ENCODE data around the gene PGLYRP3.

The PGLYRP3 gene

DNA sequence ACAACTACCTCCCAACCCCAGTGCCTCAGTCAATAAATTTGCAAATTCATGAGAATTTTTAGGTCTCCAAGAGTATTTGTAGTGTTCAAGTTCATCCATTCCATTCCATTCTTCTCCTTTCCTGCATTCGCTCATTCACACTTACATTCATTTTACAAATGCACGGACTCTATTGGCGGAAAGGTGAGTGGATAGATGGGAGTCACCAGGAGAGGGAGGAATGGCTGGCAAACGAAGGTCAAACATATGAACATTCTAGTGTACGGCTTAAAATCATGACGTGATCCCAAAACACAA is 50.7 kb downstream of the PGLYRP3 start:
- H3K79me2 ChIP-seq = no peaks in the 10 kb centered on the region
- H3K4me1 ChIP-seq = no peaks in the 10 kb centered on the region
- H2AFZ ChIP-seq = no peak overlapping the region
- H3K9me3 ChIP-seq (ENCODE audit: control insufficient read depth, low read length) = no peaks in the 10 kb centered on the region
- H3K4me3 ChIP-seq (ENCODE audit: low read depth, low read length) = peak overlapping the region; percentile 42
- TF ChIP-seq CTCF (IDR thresholded peaks at IDR 0.05) = no peak
- H3K27ac ChIP-seq = no peak overlapping the region
- H3K4me2 ChIP-seq (ENCODE audit: low read length) = peak overlapping the region; percentile 69
- H3K9ac ChIP-seq = no peak overlapping the region
- no peaks in the 10 kb centered on the region for H3K36me3 ChIP-seq (ENCODE audit: control insufficient read depth, insufficient read depth, low read length)
- H3K27me3 ChIP-seq (ENCODE audit: control insufficient read depth, insufficient read depth, low read length) = no peaks in the 10 kb centered on the region

DNA sequence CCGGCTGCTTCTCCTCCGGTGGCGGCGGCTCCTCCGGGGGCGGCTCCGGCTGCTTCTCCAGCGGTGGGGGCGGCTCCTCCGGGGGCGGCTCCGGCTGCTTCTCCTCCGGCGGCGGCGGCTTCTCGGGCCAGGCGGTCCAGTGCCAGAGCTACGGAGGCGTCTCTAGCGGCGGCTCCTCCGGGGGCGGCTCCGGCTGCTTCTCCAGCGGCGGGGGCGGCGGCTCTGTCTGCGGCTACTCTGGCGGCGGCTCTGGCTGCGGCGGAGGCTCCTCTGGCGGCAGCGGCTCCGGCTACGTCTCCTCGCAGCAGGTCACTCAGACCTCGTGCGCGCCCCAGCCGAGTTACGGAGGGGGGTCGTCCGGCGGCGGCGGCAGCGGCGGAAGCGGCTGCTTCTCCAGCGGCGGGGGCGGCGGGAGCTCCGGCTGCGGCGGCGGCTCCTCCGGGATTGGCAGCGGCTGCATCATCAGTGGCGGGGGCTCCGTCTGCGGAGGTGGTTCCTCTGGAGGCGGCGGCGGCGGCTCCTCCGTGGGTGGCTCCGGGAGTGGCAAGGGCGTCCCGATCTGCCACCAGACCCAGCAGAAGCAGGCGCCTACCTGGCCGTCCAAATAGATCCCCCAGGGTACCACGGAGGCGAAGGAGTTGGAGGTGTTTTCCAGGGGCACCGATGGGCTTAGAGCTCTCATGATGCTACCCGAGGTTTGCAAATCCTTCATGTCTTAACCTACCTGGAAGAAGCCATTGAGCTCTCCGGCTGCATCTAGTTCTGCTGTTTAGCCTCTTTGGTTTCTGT is 51.3 kb downstream of the PGLYRP3 start:
- Histone ChIP-seq H3K36me3 (ENCODE audit: control insufficient read depth, insufficient read depth, low read length) (no peaks in the 10 kb centered on the region), H3K4me1 (no peaks in the 10 kb centered on the region), H3K79me2 (no peaks in the 10 kb centered on the region), H3K4me3 (ENCODE audit: low read depth, low read length) (peak overlapping the region; percentile 42), H3K27me3 (ENCODE audit: control insufficient read depth, insufficient read depth, low read length) (no peaks in the 10 kb centered on the region), H3K9me3 (ENCODE audit: control insufficient read depth, low read length) (no peaks in the 10 kb centered on the region), H2AFZ (peak overlapping the region; percentile 38), H3K4me2 (ENCODE audit: low read length) (peak overlapping the region; percentile 69), H3K9ac (no peak overlapping the region), H3K27ac (no peak overlapping the region)
- no peak for TF ChIP-seq CTCF (IDR thresholded peaks at IDR 0.05)

- Histone ChIP-seq H3K27me3 (ENCODE audit: control insufficient read depth, insufficient read depth, low read length) (no peaks in the 10 kb centered on the region), H3K4me2 (ENCODE audit: low read length) (peak overlapping the region; percentile 69), H3K79me2 (no peaks in the 10 kb centered on the region), H3K27ac (no peak overlapping the region), H3K4me1 (no peaks in the 10 kb centered on the region), H3K4me3 (ENCODE audit: low read depth, low read length) (peak overlapping the region; percentile 42), H3K9me3 (ENCODE audit: control insufficient read depth, low read length) (no peaks in the 10 kb centered on the region), H2AFZ (no peak overlapping the region), H3K36me3 (ENCODE audit: control insufficient read depth, insufficient read depth, low read length) (no peaks in the 10 kb centered on the region), H3K9ac (no peak overlapping the region)
- TF ChIP-seq CTCF (IDR thresholded peaks at IDR 0.05) = no peak
These were observed 52.0 kb downstream of the PGLYRP3 start for GRCh38 chr1:153260585-153261280.

DNA sequence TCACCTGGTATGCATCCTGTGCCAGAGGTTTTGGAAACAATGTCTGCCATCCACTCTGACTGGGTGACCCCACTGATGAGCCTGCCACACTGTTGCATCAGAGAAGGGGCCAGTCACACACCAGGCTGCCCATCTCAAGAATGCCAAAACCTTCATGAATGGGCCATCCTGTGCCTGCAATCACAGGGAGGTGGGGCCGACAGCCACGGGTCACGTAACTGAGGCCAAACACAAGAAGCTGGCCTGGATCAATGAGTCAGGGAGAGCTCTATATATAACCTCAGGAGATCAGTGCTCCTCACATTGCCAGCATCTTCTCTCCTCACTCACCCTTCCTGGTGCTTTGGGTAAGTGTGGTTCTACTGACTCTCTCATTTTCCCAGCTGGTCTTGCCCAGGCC is 53.4 kb downstream of the PGLYRP3 start, which contains the start of gene LORICRIN:
TSS of gene LORICRIN (plus strand) at position 301 of the 400 bp plus-strand sequence. CDS start 1,263 bp downstream, outside the sequence.
- Histone ChIP-seq H3K9ac (no peak within 1 kb of the TSS), H3K4me3 (ENCODE audit: low read depth, low read length) (no peak within 1 kb of the TSS), H3K36me3 (ENCODE audit: control insufficient read depth, insufficient read depth, low read length) (no peaks in the 10 kb centered on the region), H3K4me2 (ENCODE audit: low read length) (no peak within 1 kb of the TSS), H3K79me2 (no peaks in the 10 kb centered on the region), H3K27me3 (ENCODE audit: control insufficient read depth, insufficient read depth, low read length) (no peaks in the 10 kb centered on the region), H3K9me3 (ENCODE audit: control insufficient read depth, low read length) (no peaks in the 10 kb centered on the region), H3K27ac (no peak within 1 kb of the TSS), H2AFZ (no peak within 1 kb of the TSS), H3K4me1 (no peaks in the 10 kb centered on the region)
- TF ChIP-seq CTCF (IDR thresholded peaks at IDR 0.05) = no peak

All from parathyroid adenoma (tissue), 2 donors.